Measurements from ENCODE around the gene TRIM52. TPM values are rescaled to one million over a fixed set of nuclear protein-coding genes. Genes with fewer than 3 reads are reported as not detected.

TRIM52 gene
- total and polyA plus RNA-seq, 10 donors: 11.6 to 44.0 (median 20.9) TPM

- intact Hi-C loops (cut with DNase I; ENCODE audit: low total_unique reads): loop anchor here (5.0 kb wide), 1 partner anchor 50 kb away; no protein-coding TSS in a partner anchor
These were observed 18.9 kb downstream of the TRIM52 start for GRCh38 chr5:181242031-181242451.

GRCh38 chr5:181241393-181241975 lies 19.5 kb downstream of the TRIM52 start:
- intact Hi-C loops (cut with DNase I; ENCODE audit: low total_unique reads): loop anchor here (5.0 kb wide), 1 partner anchor 49 kb away; no protein-coding TSS in a partner anchor
- H3K36me3 ChIP-seq: peaks cover 15 to 62% (median 58%) of the 10 kb centered on the region in 6 donors

More at GRCh38 chr5:181242031-181242451, 18.9 kb downstream of the TRIM52 start:
- Histone ChIP-seq H3K27me3 (replicated peaks in 1 of 7) (no peaks in the 10 kb centered on the region), H3K4me3 (peak overlapping the region; percentile 61 to 96 (median 82)), H3K4me1 (peaks cover 32 to 89% (median 58%) of the 10 kb centered on the region in 6 donors), H3K27ac (peak overlapping the region; percentile 19 to 98 (median 94)), H3K9me3 (no peaks in the 10 kb centered on the region), H3K36me3 (peaks cover 10 to 56% (median 53%) of the 10 kb centered on the region in 6 donors)
- DNase-seq: peak; percentile 60
- TF ChIP-seq CTCF (IDR thresholded peaks at IDR 0.05 in 8 of 11, conservative IDR thresholded peaks at IDR 0.05 in 3 of 11): no peak
- WGBS, 5 donors: 30 to 58% (median 46%) methylated on average over 6 of the region's 6 CpGs

GRCh38 chr5:181239062-181239663 lies 21.8 kb downstream of the TRIM52 start:
- intact Hi-C loops (cut with DNase I; ENCODE audit: low total_unique reads): no loop called here
- DNase-seq: no peak
- H3K36me3 ChIP-seq: peaks cover 15 to 85% (median 81%) of the 10 kb centered on the region in 6 donors
- no peaks in the 10 kb centered on the region for H3K27me3 ChIP-seq (replicated peaks in 1 of 7)
- H3K27ac ChIP-seq: no peak overlapping the region
- WGBS, 5 donors: 92 to 96% (median 93%) methylated on average over 9 of the region's 9 CpGs
- peaks cover 17 to 68% (median 35%) of the 10 kb centered on the region in 6 donors for H3K4me1 ChIP-seq
- H3K9me3 ChIP-seq: no peaks in the 10 kb centered on the region
- H3K4me3 ChIP-seq: no peak overlapping the region
- TF ChIP-seq CTCF (IDR thresholded peaks at IDR 0.05 in 8 of 11, conservative IDR thresholded peaks at IDR 0.05 in 3 of 11) (no peak), POLR2A (IDR thresholded peaks at IDR 0.05) (no peak), POLR2AphosphoS5 (IDR thresholded peaks at IDR 0.05) (peak in 1 of 3 donors; percentile 22)

More at GRCh38 chr5:181241393-181241975, 19.5 kb downstream of the TRIM52 start:
- H3K4me1 ChIP-seq: peaks cover 32 to 89% (median 54%) of the 10 kb centered on the region in 6 donors
- DNase-seq: no peak
- peak overlapping the region in 7 of 8 donors; percentile 19 to 98 (median 94) for H3K27ac ChIP-seq
- H3K9me3 ChIP-seq: no peaks in the 10 kb centered on the region
- H3K4me3 ChIP-seq: peak overlapping the region in 5 of 8 donors; percentile 61 to 96 (median 82)
- TF ChIP-seq CTCF (IDR thresholded peaks at IDR 0.05 in 8 of 11, conservative IDR thresholded peaks at IDR 0.05 in 3 of 11) (no peak), POLR2A (IDR thresholded peaks at IDR 0.05) (no peak), POLR2AphosphoS5 (IDR thresholded peaks at IDR 0.05) (no peak)
- no peaks in the 10 kb centered on the region for H3K27me3 ChIP-seq (replicated peaks in 1 of 7)
- 23 to 36% (median 29%) methylated on average over 6 of the region's 6 CpGs for WGBS, 5 donors
